HepG2 (cell line): ENCODE data around the gene UCHL3. TPM values are rescaled to one million over a fixed set of nuclear protein-coding genes. Genes with fewer than 3 reads are reported as not detected.

Experiments used
- BRD4 ChIP-seq: sonication (generic); formaldehyde crosslinking; IDR thresholded peaks from 2 replicates; pipeline ENCODE4 v1.4.0; 2020; ENCODE audit warnings: missing genetic modification reagents
- FOXJ3 ChIP-seq: sonication (generic); formaldehyde crosslinking; IDR thresholded peaks from 2 replicates; pipeline ENCODE4 v1.4.0; 2020; ENCODE audit warnings: missing genetic modification reagents, mild to moderate bottlenecking, borderline replicate concordance
- GMEB2 ChIP-seq: IDR thresholded peaks from 2 replicates; pipeline ENCODE4 v1.6.1; 2016; ENCODE audit warnings: missing biosample characterization, missing genetic modification reagents, low read depth
- KDM3A ChIP-seq: IDR thresholded peaks from 2 replicates; pipeline ENCODE4 v1.6.1; 2018; ENCODE audit warnings: low read depth, missing compliant biosample characterization
- MTF2 ChIP-seq: sonication (generic); formaldehyde crosslinking; IDR thresholded peaks from 2 replicates; pipeline ENCODE4 v1.5.0; 2020; ENCODE audit warnings: missing genetic modification reagents, borderline replicate concordance
- NCOA2 ChIP-seq: sonication (generic); formaldehyde crosslinking; IDR thresholded peaks from 2 replicates; pipeline ENCODE4 v1.8.0; 2022; ENCODE audit warnings: inconsistent platforms
- WIZ ChIP-seq: sonication (generic); formaldehyde crosslinking; IDR thresholded peaks from 2 replicates; pipeline ENCODE4 v1.5.1; 2020; ENCODE audit warnings: mild to moderate bottlenecking, missing genetic modification reagents
- ZBTB21 ChIP-seq: sonication (generic); formaldehyde crosslinking; IDR thresholded peaks from 2 replicates; pipeline ENCODE4 v1.4.0; 2020; ENCODE audit warnings: missing genetic modification reagents
- ZFP82 ChIP-seq: sonication (generic); formaldehyde crosslinking; IDR thresholded peaks from 2 replicates; pipeline ENCODE4 v1.5.1; 2020; ENCODE audit warnings: mild to moderate bottlenecking, missing genetic modification reagents, borderline replicate concordance
- ZNF124 ChIP-seq: sonication (generic); formaldehyde crosslinking; IDR thresholded peaks from 2 replicates; pipeline ENCODE4 v1.4.0; 2020; ENCODE audit warnings: missing genetic modification reagents
- ZNF253 ChIP-seq: sonication (generic); formaldehyde crosslinking; IDR thresholded peaks from 2 replicates; pipeline ENCODE4 v1.8.0; 2022; ENCODE audit warnings: mild to moderate bottlenecking, missing genetic modification reagents, borderline replicate concordance
- ZNF33B ChIP-seq: sonication (generic); formaldehyde crosslinking; IDR thresholded peaks from 2 replicates; pipeline ENCODE4 v1.5.1; 2020; ENCODE audit warnings: mild to moderate bottlenecking, missing genetic modification reagents
- ZNF430 ChIP-seq: sonication (generic); formaldehyde crosslinking; IDR thresholded peaks from 2 replicates; pipeline ENCODE4 v1.9.0; 2021; ENCODE audit warnings: mild to moderate bottlenecking, missing genetic modification reagents
- ZNF484 ChIP-seq: sonication (generic); formaldehyde crosslinking; IDR thresholded peaks from 2 replicates; pipeline ENCODE4 v1.5.1; 2020; ENCODE audit warnings: mild to moderate bottlenecking, low read depth, missing genetic modification reagents, borderline replicate concordance
- ZNF616 ChIP-seq: sonication (generic); formaldehyde crosslinking; IDR thresholded peaks from 2 replicates; pipeline ENCODE4 v1.5.0; 2020; ENCODE audit warnings: low read depth, mild to moderate bottlenecking, missing genetic modification reagents
- polyA plus RNA-seq, 8 experiments: library from polyadenylated mRNA; depleted of rRNA in 3 of 8; stranded (reverse) in 7 of 8; unstranded in 1 of 8; fragments of >200 nt; fragmentation: Illumina TruSeq in 4 of 8; extraction: Trizol in 4 of 8; gene quantifications; 2 replicates each; pipeline versions ENCODE4 v1.2.1 to v1.2.3, GENCODE V29; 2011 to 2016; ENCODE audit warnings: low read depth in 4 of 8, missing spikeins in 1 of 8, mixed read lengths in 1 of 8; ENCODE audit not compliant: insufficient read depth in 1 of 8
- total RNA-seq, 5 experiments: library from RNA; depleted of rRNA; stranded (reverse); fragments of >200 nt; fragmentation: Illumina TruSeq; extraction: Trizol; gene quantifications; 2 replicates each; pipeline ENCODE4 v1.2.3, GENCODE V29; 2016; ENCODE audit warnings: low read depth in 1 of 5
- TF ChIP-seq, protein P1 (sequence below): sonication (generic); formaldehyde crosslinking; IDR thresholded peaks from 2 replicates; pipeline ENCODE4 v1.8.1; 2023; ENCODE audit warnings: missing genetic modification reagents, inconsistent platforms, borderline replicate concordance
- TF ChIP-seq, protein P2 (sequence below), 2 experiments: sonication (generic) in 1 of 2; formaldehyde crosslinking in 1 of 2; IDR thresholded peaks; 2 replicates each; pipeline versions ENCODE4 v1.4.0 to v1.6.1; 2018 to 2020; ENCODE audit warnings: missing genetic modification reagents in 2 of 2, borderline replicate concordance in 1 of 2, low read depth in 1 of 2, mild to moderate bottlenecking in 1 of 2, missing biosample characterization in 1 of 2
- TF ChIP-seq, protein P3 (sequence below): sonication (generic); formaldehyde crosslinking; IDR thresholded peaks from 2 replicates; pipeline ENCODE4 v1.9.0; 2021; ENCODE audit warnings: missing genetic modification reagents, borderline replicate concordance
- TF ChIP-seq, protein P4 (sequence below): sonication (generic); formaldehyde crosslinking; IDR thresholded peaks from 2 replicates; pipeline ENCODE4 v1.5.1; 2020; ENCODE audit warnings: mild to moderate bottlenecking, missing genetic modification reagents, moderate library complexity

UCHL3 gene
- total and polyA plus RNA-seq, 2 of the 13 experiments (the other 11 are each of a cell fraction or from before 2014, with no cell fraction given): 36.2 to 93.3 TPM

GRCh38 chr13:75549262-75550158 is at the start of gene UCHL3 (continued):
- TF ChIP-seq, protein P1, sequence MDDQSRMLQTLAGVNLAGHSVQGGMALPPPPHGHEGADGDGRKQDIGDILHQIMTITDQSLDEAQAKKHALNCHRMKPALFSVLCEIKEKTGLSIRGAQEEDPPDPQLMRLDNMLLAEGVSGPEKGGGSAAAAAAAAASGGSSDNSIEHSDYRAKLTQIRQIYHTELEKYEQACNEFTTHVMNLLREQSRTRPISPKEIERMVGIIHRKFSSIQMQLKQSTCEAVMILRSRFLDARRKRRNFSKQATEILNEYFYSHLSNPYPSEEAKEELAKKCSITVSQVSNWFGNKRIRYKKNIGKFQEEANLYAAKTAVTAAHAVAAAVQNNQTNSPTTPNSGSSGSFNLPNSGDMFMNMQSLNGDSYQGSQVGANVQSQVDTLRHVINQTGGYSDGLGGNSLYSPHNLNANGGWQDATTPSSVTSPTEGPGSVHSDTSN (CRISPR knock-in tag): 0 out of 2 replicates have a peak, but pooled peaks have one; percentile 27
- TF ChIP-seq ZNF484 (CRISPR knock-in tag): no peak
- no peak for TF ChIP-seq MTF2 (CRISPR knock-in tag)
- peak; percentile 69; the same call in 1 of the 2 replicates for TF ChIP-seq WIZ (CRISPR knock-in tag)
- peak; percentile 61; the same call in 1 of the 2 replicates for TF ChIP-seq ZNF124 (CRISPR knock-in tag)
- TF ChIP-seq, protein P2, sequence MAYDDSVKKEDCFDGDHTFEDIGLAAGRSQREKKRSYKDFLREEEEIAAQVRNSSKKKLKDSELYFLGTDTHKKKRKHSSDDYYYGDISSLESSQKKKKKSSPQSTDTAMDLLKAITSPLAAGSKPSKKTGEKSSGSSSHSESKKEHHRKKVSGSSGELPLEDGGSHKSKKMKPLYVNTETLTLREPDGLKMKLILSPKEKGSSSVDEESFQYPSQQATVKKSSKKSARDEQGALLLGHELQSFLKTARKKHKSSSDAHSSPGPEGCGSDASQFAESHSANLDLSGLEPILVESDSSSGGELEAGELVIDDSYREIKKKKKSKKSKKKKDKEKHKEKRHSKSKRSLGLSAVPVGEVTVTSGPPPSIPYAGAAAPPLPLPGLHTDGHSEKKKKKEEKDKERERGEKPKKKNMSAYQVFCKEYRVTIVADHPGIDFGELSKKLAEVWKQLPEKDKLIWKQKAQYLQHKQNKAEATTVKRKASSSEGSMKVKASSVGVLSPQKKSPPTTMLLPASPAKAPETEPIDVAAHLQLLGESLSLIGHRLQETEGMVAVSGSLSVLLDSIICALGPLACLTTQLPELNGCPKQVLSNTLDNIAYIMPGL (CRISPR knock-in tag; IDR thresholded peaks at IDR 0.05; ENCODE audit: borderline replicate concordance in 1 of 2, low read depth in 1 of 2): peak; percentile 84 to 87
- TF ChIP-seq ZNF430 (CRISPR knock-in tag): peak; percentile 84
- TF ChIP-seq, protein P3, sequence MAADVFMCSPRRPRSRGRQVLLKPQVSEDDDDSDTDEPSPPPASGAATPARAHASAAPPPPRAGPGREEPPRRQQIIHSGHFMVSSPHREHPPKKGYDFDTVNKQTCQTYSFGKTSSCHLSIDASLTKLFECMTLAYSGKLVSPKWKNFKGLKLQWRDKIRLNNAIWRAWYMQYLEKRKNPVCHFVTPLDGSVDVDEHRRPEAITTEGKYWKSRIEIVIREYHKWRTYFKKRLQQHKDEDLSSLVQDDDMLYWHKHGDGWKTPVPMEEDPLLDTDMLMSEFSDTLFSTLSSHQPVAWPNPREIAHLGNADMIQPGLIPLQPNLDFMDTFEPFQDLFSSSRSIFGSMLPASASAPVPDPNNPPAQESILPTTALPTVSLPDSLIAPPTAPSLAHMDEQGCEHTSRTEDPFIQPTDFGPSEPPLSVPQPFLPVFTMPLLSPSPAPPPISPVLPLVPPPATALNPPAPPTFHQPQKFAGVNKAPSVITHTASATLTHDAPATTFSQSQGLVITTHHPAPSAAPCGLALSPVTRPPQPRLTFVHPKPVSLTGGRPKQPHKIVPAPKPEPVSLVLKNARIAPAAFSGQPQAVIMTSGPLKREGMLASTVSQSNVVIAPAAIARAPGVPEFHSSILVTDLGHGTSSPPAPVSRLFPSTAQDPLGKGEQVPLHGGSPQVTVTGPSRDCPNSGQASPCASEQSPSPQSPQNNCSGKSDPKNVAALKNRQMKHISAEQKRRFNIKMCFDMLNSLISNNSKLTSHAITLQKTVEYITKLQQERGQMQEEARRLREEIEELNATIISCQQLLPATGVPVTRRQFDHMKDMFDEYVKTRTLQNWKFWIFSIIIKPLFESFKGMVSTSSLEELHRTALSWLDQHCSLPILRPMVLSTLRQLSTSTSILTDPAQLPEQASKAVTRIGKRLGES (CRISPR knock-in tag): no peak
- TF ChIP-seq ZNF616: no peak
- TF ChIP-seq ZNF33B: 0 out of 2 replicates have a peak, but pooled peaks have one; percentile 11
- TF ChIP-seq, protein P4, sequence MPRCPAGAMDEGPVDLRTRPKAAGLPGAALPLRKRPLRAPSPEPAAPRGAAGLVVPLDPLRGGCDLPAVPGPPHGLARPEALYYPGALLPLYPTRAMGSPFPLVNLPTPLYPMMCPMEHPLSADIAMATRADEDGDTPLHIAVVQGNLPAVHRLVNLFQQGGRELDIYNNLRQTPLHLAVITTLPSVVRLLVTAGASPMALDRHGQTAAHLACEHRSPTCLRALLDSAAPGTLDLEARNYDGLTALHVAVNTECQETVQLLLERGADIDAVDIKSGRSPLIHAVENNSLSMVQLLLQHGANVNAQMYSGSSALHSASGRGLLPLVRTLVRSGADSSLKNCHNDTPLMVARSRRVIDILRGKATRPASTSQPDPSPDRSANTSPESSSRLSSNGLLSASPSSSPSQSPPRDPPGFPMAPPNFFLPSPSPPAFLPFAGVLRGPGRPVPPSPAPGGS (CRISPR knock-in tag): peak; percentile 74; the same call in 1 of the 2 replicates
- peak; percentile 60; the same call in 1 of the 2 replicates for TF ChIP-seq NCOA2 (CRISPR knock-in tag)
- TF ChIP-seq GMEB2 (CRISPR knock-in tag): no peak
- TF ChIP-seq ZNF253 (CRISPR knock-in tag): no peak
- no peak for TF ChIP-seq ZFP82 (CRISPR knock-in tag)
- peak; percentile 55; the same call in 1 of the 2 replicates for TF ChIP-seq KDM3A (CRISPR knock-in tag)
- TF ChIP-seq ZBTB21 (CRISPR knock-in tag): no peak
- no peak for TF ChIP-seq FOXJ3
- TF ChIP-seq BRD4 (CRISPR knock-in tag): peak; percentile 52; the same call in 1 of the 2 replicates
